Natural killer cell (primary cell): Measurements from ENCODE around the gene PIK3C3. TPM values are rescaled to one million over a fixed set of nuclear protein-coding genes. Genes with fewer than 3 reads are reported as not detected.
"Not testable (repeated sequence)": the region's sequence is repeated elsewhere in the genome, so short reads cannot be mapped to it uniquely, and the experiment has no call there.

ENCODE experiments used
- ATAC-seq, 3 donors: fragments of 150-1000 bp in 2 of 3; fragments of 200-7000 bp in 1 of 3; cut with Tn5 transposase; 1 replicate in 1 of 3; 2 replicates in 2 of 3; pipeline ENCODE4 v1.10.0; 2021; ENCODE audit warnings: mild to moderate bottlenecking in 2 of 3, moderate library complexity in 2 of 3
- DNase-seq, 2 donors: peaks; one replicate each; pipeline versions ENCODE4 v3.0.0 to v3.0.0-alpha.2; 2013 to 2021; ENCODE audit warnings: mixed read lengths in 1 of 2
- H3K27ac ChIP-seq: one replicate; pipeline ENCODE4 v1.5.1; 2013; ENCODE audit warnings: mild to moderate bottlenecking, low read length
- H3K27me3 ChIP-seq: one replicate; pipeline ENCODE4 v1.6.1; 2013; ENCODE audit warnings: low read length; ENCODE audit not compliant: control insufficient read depth, insufficient read depth
- H3K36me3 ChIP-seq: one replicate; pipeline ENCODE4 v1.6.1; 2013; ENCODE audit warnings: low read length; ENCODE audit not compliant: control insufficient read depth, insufficient read depth
- H3K4me1 ChIP-seq: one replicate; pipeline ENCODE4 v1.6.1; 2013; ENCODE audit warnings: low read length; ENCODE audit not compliant: control insufficient read depth, insufficient read depth
- H3K4me3 ChIP-seq: one replicate; pipeline ENCODE4 v1.5.1; 2013; ENCODE audit warnings: low read length
- H3K9me3 ChIP-seq: one replicate; pipeline ENCODE4 v1.6.1; 2013; ENCODE audit warnings: low read length; ENCODE audit not compliant: control insufficient read depth, insufficient read depth
- H3K27ac Mint-ChIP-seq, 2 donors: one replicate each; pipeline ENCODE4 v1.8.0; 2022; ENCODE audit warnings: mild to moderate bottlenecking in 2 of 2, mixed read lengths in 2 of 2, moderate library complexity in 1 of 2
- H3K27me3 Mint-ChIP-seq, 2 donors: one replicate each; pipeline ENCODE4 v1.8.0; 2022; ENCODE audit warnings: low read depth in 2 of 2, mixed read lengths in 2 of 2
- H3K36me3 Mint-ChIP-seq: one replicate; pipeline ENCODE4 v1.8.0; 2022; ENCODE audit warnings: mixed read lengths
- H3K4me1 Mint-ChIP-seq, 2 donors: one replicate each; pipeline ENCODE4 v1.8.0; 2022; ENCODE audit warnings: mixed read lengths in 2 of 2
- H3K4me3 Mint-ChIP-seq: one replicate; pipeline ENCODE4 v1.8.0; 2022; ENCODE audit warnings: mild to moderate bottlenecking, moderate library complexity, mixed read lengths
- H3K9me3 Mint-ChIP-seq, 2 donors: one replicate each; pipeline ENCODE4 v1.8.0; 2022; ENCODE audit warnings: mixed read lengths in 2 of 2
- WGBS: methylation state at CpG from one replicate; pipeline ENCODE4 v1.1.7; 2013; ENCODE audit warnings: missing lambda C conversion rate; ENCODE audit not compliant: insufficient coverage; 5-methylcytosine and 5-hydroxymethylcytosine counted together
- intact Hi-C: fragments of 100-400 bp; cut with micrococcal nuclease; formaldehyde crosslinking; loops from one replicate; pipeline ENCODE4 v1.14.2; 2022
- total RNA-seq, 4 donors: library from RNA; stranded (reverse); fragments of 120-200 nt in 1 of 4; gene quantifications; one replicate each; pipeline versions ENCODE4 v1.2.3 to v1.2.4, GENCODE V29; 2013 to 2022
- TF ChIP-seq, protein P1 (sequence below): fragments of 200-600 bp; IDR thresholded peaks from one replicate; pipeline ENCODE4 v1.8.0; 2022; ENCODE audit warnings: antibody characterized with exemption

PIK3C3 gene
- total RNA-seq, 3 donors from 2014 or later (not counting 1 experiment from before 2014, with no cell fraction given) = 49.6 to 85.4 (median 67.3) TPM

DNA sequence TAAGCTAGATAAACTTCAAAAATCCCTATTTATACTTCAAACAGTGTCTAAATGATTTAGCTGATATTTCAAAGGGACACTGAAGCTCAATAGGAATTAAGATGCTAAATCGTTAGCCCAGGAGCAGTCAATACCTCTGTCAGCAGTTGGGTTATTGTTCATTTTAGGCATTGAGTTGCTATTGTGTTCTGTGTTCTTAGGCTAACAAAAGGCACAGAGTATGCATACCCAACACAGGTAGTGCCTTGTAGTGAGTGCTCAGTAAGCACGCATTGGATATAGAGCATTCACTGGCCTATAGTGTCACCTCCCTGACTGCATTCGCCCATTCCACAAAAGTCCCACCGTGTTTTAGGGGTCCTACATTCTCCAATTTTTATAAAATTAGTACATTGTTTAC is 152.3 kb downstream of the PIK3C3 start:
- ATAC-seq = no peak
- Histone ChIP-seq H3K27ac (no peak overlapping the region), H3K4me3 (no peak overlapping the region), H3K27me3 (no peaks in the 10 kb centered on the region), H3K9me3 (no peaks in the 10 kb centered on the region), H3K36me3 (no peaks in the 10 kb centered on the region), H3K4me1 (no peaks in the 10 kb centered on the region)
- Mint-ChIP-seq H3K27ac (no peak overlapping the region), H3K9me3 (peaks cover 0 to 2% of the 10 kb centered on the region in 2 donors), H3K27me3 (peaks cover 0 to 2% of the 10 kb centered on the region in 2 donors), H3K4me3 (no peak overlapping the region), H3K4me1 (peaks cover 0 to 4% of the 10 kb centered on the region in 2 donors), H3K36me3 (no peaks in the 10 kb centered on the region)
- TF ChIP-seq, protein P1, sequence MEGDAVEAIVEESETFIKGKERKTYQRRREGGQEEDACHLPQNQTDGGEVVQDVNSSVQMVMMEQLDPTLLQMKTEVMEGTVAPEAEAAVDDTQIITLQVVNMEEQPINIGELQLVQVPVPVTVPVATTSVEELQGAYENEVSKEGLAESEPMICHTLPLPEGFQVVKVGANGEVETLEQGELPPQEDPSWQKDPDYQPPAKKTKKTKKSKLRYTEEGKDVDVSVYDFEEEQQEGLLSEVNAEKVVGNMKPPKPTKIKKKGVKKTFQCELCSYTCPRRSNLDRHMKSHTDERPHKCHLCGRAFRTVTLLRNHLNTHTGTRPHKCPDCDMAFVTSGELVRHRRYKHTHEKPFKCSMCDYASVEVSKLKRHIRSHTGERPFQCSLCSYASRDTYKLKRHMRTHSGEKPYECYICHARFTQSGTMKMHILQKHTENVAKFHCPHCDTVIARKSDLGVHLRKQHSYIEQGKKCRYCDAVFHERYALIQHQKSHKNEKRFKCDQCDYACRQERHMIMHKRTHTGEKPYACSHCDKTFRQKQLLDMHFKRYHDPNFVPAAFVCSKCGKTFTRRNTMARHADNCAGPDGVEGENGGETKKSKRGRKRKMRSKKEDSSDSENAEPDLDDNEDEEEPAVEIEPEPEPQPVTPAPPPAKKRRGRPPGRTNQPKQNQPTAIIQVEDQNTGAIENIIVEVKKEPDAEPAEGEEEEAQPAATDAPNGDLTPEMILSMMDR = no peak
- 93% methylated on average over 4 of the region's 4 CpGs for WGBS
- intact Hi-C loops = no loop called here
- no peak for DNase-seq

DNA sequence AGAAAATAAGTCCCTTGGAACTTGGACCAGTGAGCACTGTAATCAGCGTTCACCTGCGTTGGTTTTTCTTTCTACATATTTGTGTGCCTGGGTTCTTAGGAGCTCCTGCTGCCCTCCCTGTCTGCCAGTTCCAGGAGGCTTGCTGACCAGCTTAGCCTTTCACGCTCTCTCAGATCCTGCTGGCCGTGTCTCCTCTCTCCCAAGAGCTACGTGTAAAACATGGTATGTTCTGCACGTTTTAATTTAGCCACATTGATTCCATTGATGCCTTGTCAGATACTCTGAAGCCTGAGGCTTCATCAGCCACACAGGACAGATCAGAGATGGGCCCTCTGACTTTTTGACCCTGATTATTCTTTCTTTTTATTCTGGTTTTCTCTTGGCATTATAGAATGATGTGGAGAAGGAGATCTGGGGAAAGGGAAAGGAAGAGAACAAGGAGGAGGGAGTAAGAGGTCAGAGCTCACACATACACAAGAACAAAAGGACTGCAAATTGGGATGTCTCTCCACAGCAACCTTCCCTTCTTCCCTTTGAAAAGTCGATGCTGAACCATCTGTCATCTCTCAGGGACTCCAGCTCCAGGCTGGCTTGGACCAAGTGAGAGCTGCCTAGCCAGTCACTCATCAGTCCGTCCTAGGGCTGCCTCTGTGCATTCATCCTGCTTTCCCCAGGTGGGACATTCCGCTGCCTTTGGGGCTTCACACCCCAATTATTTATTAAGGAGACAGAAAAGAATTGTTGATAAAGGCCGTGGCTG is 152.8 kb downstream of the PIK3C3 start:
- Mint-ChIP-seq H3K4me3 (no peak overlapping the region), H3K36me3 (no peaks in the 10 kb centered on the region), H3K4me1 (peaks cover 0 to 8% of the 10 kb centered on the region in 2 donors), H3K9me3 (peaks cover 0 to 2% of the 10 kb centered on the region in 2 donors), H3K27me3 (peaks cover 0 to 2% of the 10 kb centered on the region in 2 donors), H3K27ac (no peak overlapping the region)
- DNase-seq (no peak), ATAC-seq (no peak)
- H3K27ac ChIP-seq = no peak overlapping the region
- H3K4me3 ChIP-seq = no peak overlapping the region
- TF ChIP-seq, protein P1 = no peak
- intact Hi-C loops = no loop called here
- H3K9me3 ChIP-seq = no peaks in the 10 kb centered on the region
- WGBS = 84% methylated on average over 9 of the region's 10 CpGs
- H3K36me3 ChIP-seq = no peaks in the 10 kb centered on the region
- H3K27me3 ChIP-seq = no peaks in the 10 kb centered on the region
- no peaks in the 10 kb centered on the region for H3K4me1 ChIP-seq

DNA sequence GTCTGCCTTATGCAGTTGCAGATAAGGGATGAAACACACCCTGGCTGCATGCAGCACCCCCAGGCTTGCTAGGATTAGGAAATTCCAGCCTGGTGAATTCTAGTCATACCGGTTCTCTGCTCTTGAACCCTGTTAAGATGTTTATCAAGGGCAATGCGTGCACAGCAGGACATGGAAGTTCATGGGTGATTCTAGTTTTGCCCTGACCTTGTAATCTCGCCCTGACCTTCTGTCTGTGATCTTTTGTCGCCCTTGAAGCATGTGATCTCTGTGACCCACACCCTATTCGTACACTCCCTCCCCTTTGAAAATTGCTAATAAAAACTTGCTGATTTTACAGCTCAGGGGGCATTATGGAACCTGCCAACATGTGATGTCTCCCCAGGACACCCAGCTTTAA is 157.1 kb downstream of the PIK3C3 start:
- H3K27me3 ChIP-seq, H3K4me3 ChIP-seq, H3K36me3 Mint-ChIP-seq, H3K36me3 ChIP-seq, ATAC-seq, intact Hi-C loops, H3K4me1 ChIP-seq, H3K27me3 Mint-ChIP-seq, H3K27ac Mint-ChIP-seq, H3K27ac ChIP-seq, DNase-seq, H3K9me3 Mint-ChIP-seq, H3K9me3 ChIP-seq, H3K4me3 Mint-ChIP-seq: not testable (repeated sequence)
- H3K4me1 Mint-ChIP-seq = peaks cover 15 to 25% of the 10 kb centered on the region in 2 donors
- 92% methylated on average over 5 of the region's 5 CpGs for WGBS

DNA sequence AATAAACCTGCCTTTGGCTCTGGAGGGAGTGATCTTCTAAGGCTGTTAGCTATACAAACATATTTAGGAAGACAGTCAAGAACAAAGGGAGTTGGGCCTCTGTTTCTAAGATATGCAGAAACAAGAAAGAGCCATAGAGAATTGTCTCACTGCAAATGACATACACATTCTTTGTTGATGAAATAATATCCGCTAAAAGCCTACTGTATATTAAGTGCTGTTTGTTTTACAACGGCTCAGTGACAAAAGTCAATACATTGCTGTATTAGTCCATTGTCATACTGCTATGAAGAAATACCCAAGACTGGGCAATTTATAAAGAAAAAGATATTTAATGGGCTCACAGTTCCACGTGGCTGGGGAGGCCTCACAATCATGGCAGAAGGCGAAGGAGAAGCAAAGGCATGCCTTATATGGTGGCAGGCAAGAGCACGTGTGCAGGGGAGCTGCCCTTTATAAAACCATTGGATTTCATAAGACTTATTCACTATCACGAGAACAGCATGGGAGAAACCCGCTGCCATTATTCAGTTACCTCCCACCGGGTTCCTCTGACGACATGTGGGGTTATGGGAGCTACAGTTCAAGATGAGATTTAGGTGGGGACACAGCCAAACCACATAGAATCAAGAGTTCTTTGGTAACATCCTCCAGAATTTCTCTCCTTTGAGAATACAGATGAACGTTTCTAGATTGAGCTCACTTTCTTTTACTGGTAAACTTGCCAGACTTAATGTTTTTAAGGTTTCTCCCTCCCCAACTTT is 157.8 kb downstream of the PIK3C3 start:
- H3K36me3 ChIP-seq = no peaks in the 10 kb centered on the region
- H3K4me3 ChIP-seq = no peak overlapping the region
- intact Hi-C loops = no loop called here
- peaks cover 15 to 25% of the 10 kb centered on the region in 2 donors for H3K4me1 Mint-ChIP-seq
- ATAC-seq (no peak), DNase-seq (no peak)
- H3K4me1 ChIP-seq = peaks cover 3% of the 10 kb centered on the region
- no peak overlapping the region for H3K4me3 Mint-ChIP-seq
- TF ChIP-seq, protein P1 = no peak
- peaks cover 0 to 2% of the 10 kb centered on the region in 2 donors for H3K27me3 Mint-ChIP-seq
- no peaks in the 10 kb centered on the region for H3K9me3 ChIP-seq
- WGBS = 87% methylated on average over 6 of the region's 10 CpGs
- H3K9me3 Mint-ChIP-seq = no peaks in the 10 kb centered on the region
- H3K27ac Mint-ChIP-seq = peak overlapping the region in 1 of 2 donors; percentile 67
- H3K27me3 ChIP-seq = no peaks in the 10 kb centered on the region
- no peaks in the 10 kb centered on the region for H3K36me3 Mint-ChIP-seq
- H3K27ac ChIP-seq = no peak overlapping the region
